GM12892 (cell line): ENCODE measurements around the gene SHANK2.

Source experiments
- POLR2A ChIP-seq: IDR thresholded peaks from 2 replicates; pipeline ENCODE4 v1.6.1; 2011; ENCODE audit warnings: low read depth, low read length, control low read depth
- POLR2AphosphoS5 ChIP-seq: IDR thresholded peaks from 2 replicates; pipeline ENCODE4 v1.6.1; 2011; ENCODE audit warnings: low read depth, low read length, control low read depth
- TAF1 ChIP-seq: IDR thresholded peaks from 2 replicates; pipeline ENCODE4 v1.6.1; 2011; ENCODE audit warnings: low read depth, mild to moderate bottlenecking, control low read depth, low read length, borderline replicate concordance

GRCh38 chr11:71298016-71298550 lies 45.7 kb upstream of the SHANK2 start:
- TF ChIP-seq POLR2A (no peak), POLR2AphosphoS5 (no peak), TAF1 (no peak)
